ENCODE measurements around the gene C2. TPM values are rescaled to one million over a fixed set of nuclear protein-coding genes. Genes with fewer than 3 reads are reported as not detected.

The C2 gene
- total RNA-seq, 3 donors from 2014 or later, result 5.5 to 33.7 (median 17.9) TPM

- intact Hi-C loops (cut with DNase I, micrococcal nuclease), result no loop called here
- H3K36me3 ChIP-seq (ENCODE audit: low read depth), result peaks cover 3% of the 10 kb centered on the region
- no peak overlapping the region for H3K4me3 ChIP-seq
- peaks cover 21% of the 10 kb centered on the region for H3K4me1 ChIP-seq (ENCODE audit: low read depth)
- no peak for ATAC-seq
- no peak for TF ChIP-seq CTCF (IDR thresholded peaks at IDR 0.05)
- DNase-seq, result no peak
- no peaks in the 10 kb centered on the region for H3K9me3 ChIP-seq
Observed at GRCh38 chr6:31896493-31896855, 31.0 kb upstream of the C2 start.

GRCh38 chr6:31896856-31897611, 30.5 kb upstream of the C2 start:
- H3K36me3 ChIP-seq (ENCODE audit: low read depth), result peaks cover 3% of the 10 kb centered on the region
- peak overlapping the region; percentile 84 for H3K4me3 ChIP-seq
- no peak for ATAC-seq
- DNase-seq, result peak in 1 of 3 donors; percentile 51
- peaks cover 21% of the 10 kb centered on the region for H3K4me1 ChIP-seq (ENCODE audit: low read depth)
- TF ChIP-seq CTCF (IDR thresholded peaks at IDR 0.05), result no peak
- no peaks in the 10 kb centered on the region for H3K9me3 ChIP-seq
- intact Hi-C loops (cut with DNase I, micrococcal nuclease), result no loop called here

GRCh38 chr6:31897612-31898382, 29.7 kb upstream of the C2 start, which contains the start of gene EHMT2:
Gene EHMT2, minus strand, starts transcription at chr6:31897698. Its CDS starts 21 bp downstream, at chr6:31897677.
- TF ChIP-seq CTCF (IDR thresholded peaks at IDR 0.05), result no peak
- Histone ChIP-seq H3K36me3 (ENCODE audit: low read depth) (peaks cover 3% of the 10 kb centered on the region), H3K4me1 (ENCODE audit: low read depth) (peaks cover 27% of the 10 kb centered on the region), H3K4me3 (peak within 1 kb of the TSS; percentile 84), H3K9me3 (no peaks in the 10 kb centered on the region)
- intact Hi-C loops (cut with DNase I, micrococcal nuclease), result no loop called here
- ATAC-seq, result peak; percentile 79
- DNase-seq, result peak; percentile 85 to 92 (median 91)

- peaks cover 29% of the 10 kb centered on the region for H3K4me1 ChIP-seq (ENCODE audit: low read depth)
- DNase-seq, result peak in 1 of 3 donors; percentile 67
- peak overlapping the region; percentile 84 for H3K4me3 ChIP-seq
- no peaks in the 10 kb centered on the region for H3K9me3 ChIP-seq
- TF ChIP-seq CTCF (IDR thresholded peaks at IDR 0.05), result no peak
- peaks cover 3% of the 10 kb centered on the region for H3K36me3 ChIP-seq (ENCODE audit: low read depth)
- intact Hi-C loops (cut with DNase I, micrococcal nuclease), result no loop called here
- ATAC-seq, result peak; percentile 49
Observed at GRCh38 chr6:31898383-31899011, 29.0 kb upstream of the C2 start.

- peaks cover 3% of the 10 kb centered on the region for H3K36me3 ChIP-seq (ENCODE audit: low read depth)
- peaks cover 29% of the 10 kb centered on the region for H3K4me1 ChIP-seq (ENCODE audit: low read depth)
- intact Hi-C loops (cut with DNase I, micrococcal nuclease), result no loop called here
- no peak for ATAC-seq
- no peak for DNase-seq
- no peak for TF ChIP-seq CTCF (IDR thresholded peaks at IDR 0.05)
- H3K9me3 ChIP-seq, result no peaks in the 10 kb centered on the region
- no peak overlapping the region for H3K4me3 ChIP-seq
Observed at GRCh38 chr6:31899215-31899614, 28.3 kb upstream of the C2 start.
